Adrenal gland (tissue), 12 donors: ENCODE measurements around the gene NR2F6. TPM values are rescaled to one million over a fixed set of nuclear protein-coding genes. Genes with fewer than 3 reads are reported as not detected.

Source experiments
- DNase-seq, 7 donors: peaks; one replicate each; pipeline ENCODE4 v3.0.0-alpha.2; 2019 to 2020
- H3K27ac ChIP-seq, 5 donors: fragments of 200-600 bp; sonication (generic) in 4 of 5; 1 replicate in 3 of 5; 2 replicates in 2 of 5; pipeline versions ENCODE4 v1.5.1 to v1.8.0; 2016 to 2020; ENCODE audit warnings: mild to moderate bottlenecking in 1 of 5
- H3K27me3 ChIP-seq: fragments of 200-600 bp; 2 replicates; pipeline ENCODE4 v1.8.0; 2021
- H3K36me3 ChIP-seq, 2 donors: fragments of 200-600 bp; replicated peaks in 1 of 2; 1 replicate in 1 of 2; 2 replicates in 1 of 2; pipeline versions ENCODE4 v1.5.1 to v1.8.0; 2018 to 2022
- H3K4me1 ChIP-seq, 2 donors: fragments of 200-600 bp; replicated peaks in 1 of 2; 1 replicate in 1 of 2; 2 replicates in 1 of 2; pipeline versions ENCODE4 v1.5.1 to v1.8.0; 2018 to 2021
- H3K4me3 ChIP-seq, 4 donors: fragments of 200-600 bp; sonication (generic) in 3 of 4; one replicate each; pipeline ENCODE4 v1.5.1; 2016 to 2018
- H3K9me3 ChIP-seq, 3 donors: fragments of 200-600 bp; sonication (generic) in 1 of 3; replicated peaks in 1 of 3; 1 replicate in 2 of 3; 2 replicates in 1 of 3; pipeline versions ENCODE4 v1.5.1 to v1.8.0; 2016 to 2021
- POLR2A ChIP-seq, 2 donors: fragments of 450-650 bp; IDR thresholded peaks; one replicate each; pipeline ENCODE4 v1.6.1; 2017; ENCODE audit warnings: antibody characterized with exemption in 2 of 2, mild to moderate bottlenecking in 2 of 2, moderate library complexity in 1 of 2
- WGBS, 4 donors: extraction: QIAGEN DNeasy Blood & Tissue Kit in 2 of 4; methylation state at CpG; one replicate each; pipeline versions ENCODE4 v1.1.5 to v1.1.7; 2013 to 2017; 5-methylcytosine and 5-hydroxymethylcytosine counted together
- intact Hi-C, 2 donors: fragments of 100-400 bp; cut with DNase I; formaldehyde crosslinking; loops; one replicate each; pipeline versions ENCODE4 v1.14.1 to v1.15.0; 2022 to 2023
- polyA plus RNA-seq, 3 donors: library from polyadenylated mRNA; stranded (reverse); fragments of 200-250 nt in 2 of 3; fragments of 350-450 nt in 1 of 3; fragmentation: Illumina TruSeq in 1 of 3; extraction: RNeasy Lipid Tissue Mini Kit (QIAGEN cat#74804) in 1 of 3; gene quantifications; one replicate each; pipeline ENCODE4 v1.2.3, GENCODE V29; 2013 to 2014
- total RNA-seq, 9 donors: library from RNA; depleted of rRNA in 4 of 9; stranded (reverse); fragments of >200 nt in 4 of 9; fragments of 120-200 nt in 1 of 9; fragmentation: NEBNext Ultra II Directional in 1 of 9; extraction: Animal tissue kit (Norgen Biotek cat#: 25700) in 1 of 9; gene quantifications; one replicate each; pipeline versions ENCODE4 v1.1.0 to v1.2.4, GENCODE V29; 2013 to 2023
- TF ChIP-seq, protein P1 (sequence below), 6 experiments: fragments of 450-650 bp in 4 of 6; fragments of 200-600 bp in 2 of 6; sonication (generic) in 1 of 6; IDR thresholded peaks; 1 replicate in 5 of 6; 2 replicates in 1 of 6; pipeline versions ENCODE4 v1.5.1 to v1.8.0; 2016 to 2021; ENCODE audit warnings: antibody characterized with exemption in 6 of 6, mild to moderate bottlenecking in 2 of 6, moderate library complexity in 1 of 6
- donor health status: healthy with polysubstance abuse.
- donor health status: Bipolar disorder and iron deficiency.
- donor health status: DM: yes; HTN: yes; CAD: no.
- donor health status: DM: no; HTN: no; CAD: no.
- donor health status: DM: no; HTN: no; CAD: no.
- donor health status: DM: yes; HTN: yes; CAD: no.

The NR2F6 gene
- total and polyA plus RNA-seq, 12 donors, result 6.6 to 140 (median 39.8) TPM

DNA sequence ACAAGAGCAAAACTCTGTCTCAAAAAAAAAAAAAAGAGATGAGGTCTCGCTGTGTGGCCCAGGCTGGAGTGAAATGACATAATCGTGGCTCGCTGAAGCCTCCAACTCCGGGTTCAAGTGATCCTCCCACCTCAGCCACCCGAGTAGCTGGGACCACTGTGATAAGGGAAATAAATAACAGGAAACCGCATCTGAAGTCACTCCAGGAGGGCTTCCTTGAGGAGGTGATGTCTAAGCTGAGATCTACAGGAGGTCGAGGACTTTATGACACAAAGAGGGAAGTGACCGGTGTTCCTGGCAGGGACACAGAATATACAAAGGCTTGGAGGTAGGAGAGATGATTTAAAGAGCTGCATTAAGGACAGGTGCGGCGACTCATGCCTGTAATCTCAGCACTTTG, 8.9 kb upstream of the NR2F6 start:
- H3K27ac ChIP-seq, result no peak overlapping the region
- no peaks in the 10 kb centered on the region for H3K4me1 ChIP-seq
- no peaks in the 10 kb centered on the region for H3K36me3 ChIP-seq
- DNase-seq, result no peak
- intact Hi-C loops, result no loop called here
- TF ChIP-seq, protein P1, sequence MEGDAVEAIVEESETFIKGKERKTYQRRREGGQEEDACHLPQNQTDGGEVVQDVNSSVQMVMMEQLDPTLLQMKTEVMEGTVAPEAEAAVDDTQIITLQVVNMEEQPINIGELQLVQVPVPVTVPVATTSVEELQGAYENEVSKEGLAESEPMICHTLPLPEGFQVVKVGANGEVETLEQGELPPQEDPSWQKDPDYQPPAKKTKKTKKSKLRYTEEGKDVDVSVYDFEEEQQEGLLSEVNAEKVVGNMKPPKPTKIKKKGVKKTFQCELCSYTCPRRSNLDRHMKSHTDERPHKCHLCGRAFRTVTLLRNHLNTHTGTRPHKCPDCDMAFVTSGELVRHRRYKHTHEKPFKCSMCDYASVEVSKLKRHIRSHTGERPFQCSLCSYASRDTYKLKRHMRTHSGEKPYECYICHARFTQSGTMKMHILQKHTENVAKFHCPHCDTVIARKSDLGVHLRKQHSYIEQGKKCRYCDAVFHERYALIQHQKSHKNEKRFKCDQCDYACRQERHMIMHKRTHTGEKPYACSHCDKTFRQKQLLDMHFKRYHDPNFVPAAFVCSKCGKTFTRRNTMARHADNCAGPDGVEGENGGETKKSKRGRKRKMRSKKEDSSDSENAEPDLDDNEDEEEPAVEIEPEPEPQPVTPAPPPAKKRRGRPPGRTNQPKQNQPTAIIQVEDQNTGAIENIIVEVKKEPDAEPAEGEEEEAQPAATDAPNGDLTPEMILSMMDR (IDR thresholded peaks at IDR 0.05), result no peak
- TF ChIP-seq POLR2A (IDR thresholded peaks at IDR 0.05), result no peak
- 71 to 86% (median 81%) methylated on average over 9 to 10 of the region's 10 CpGs for WGBS, 4 donors
- H3K9me3 ChIP-seq, result peaks cover 0 to 6% (median 0%) of the 10 kb centered on the region in 3 donors
- H3K27me3 ChIP-seq, result no peaks in the 10 kb centered on the region
- no peak overlapping the region for H3K4me3 ChIP-seq

DNA sequence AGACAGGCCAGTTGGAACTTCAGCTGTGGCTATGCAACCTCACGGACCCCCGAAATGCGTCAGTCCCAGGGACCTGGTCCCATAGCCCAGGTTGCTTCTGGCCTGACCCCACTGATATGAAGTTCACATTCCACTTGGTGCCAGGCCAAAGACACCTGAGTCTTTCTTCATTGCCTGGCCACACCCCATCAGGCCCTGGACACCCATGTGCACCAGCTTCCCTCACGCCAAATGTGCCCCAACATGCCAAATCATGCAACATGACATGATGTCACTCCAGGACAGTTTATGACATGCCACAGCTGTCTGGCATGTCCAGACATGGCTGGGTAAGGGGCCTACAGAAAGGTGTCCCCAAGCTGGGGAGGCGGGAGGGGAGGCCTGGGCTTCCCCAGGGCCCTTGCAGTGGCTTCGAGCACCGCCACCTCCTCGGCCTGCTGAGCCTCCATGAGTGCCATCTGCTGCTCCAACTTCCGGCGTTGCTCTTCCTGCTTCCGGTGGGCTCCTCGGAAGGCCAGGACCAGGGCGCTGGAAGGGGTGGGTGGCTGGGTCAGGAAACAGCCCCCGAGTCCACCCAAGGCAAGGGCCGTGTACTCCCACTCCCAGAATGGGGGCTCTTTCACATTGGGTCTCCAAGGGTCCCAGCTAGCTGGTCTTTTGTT, 4.3 kb upstream of the NR2F6 start:
- Histone ChIP-seq H3K4me3 (no peak overlapping the region), H3K36me3 (no peaks in the 10 kb centered on the region), H3K27me3 (no peaks in the 10 kb centered on the region), H3K4me1 (peaks cover 0 to 10% of the 10 kb centered on the region in 2 donors), H3K9me3 (no peaks in the 10 kb centered on the region), H3K27ac (peak overlapping the region in 1 of 5 donors; percentile 7)
- no peak for TF ChIP-seq POLR2A (IDR thresholded peaks at IDR 0.05)
- TF ChIP-seq, protein P1 (IDR thresholded peaks at IDR 0.05), result no peak
- intact Hi-C loops, result no loop called here
- no peak for DNase-seq
- WGBS, 4 donors, result 79 to 92% (median 89%) methylated on average over 4 to 15 of the region's 15 CpGs

DNA sequence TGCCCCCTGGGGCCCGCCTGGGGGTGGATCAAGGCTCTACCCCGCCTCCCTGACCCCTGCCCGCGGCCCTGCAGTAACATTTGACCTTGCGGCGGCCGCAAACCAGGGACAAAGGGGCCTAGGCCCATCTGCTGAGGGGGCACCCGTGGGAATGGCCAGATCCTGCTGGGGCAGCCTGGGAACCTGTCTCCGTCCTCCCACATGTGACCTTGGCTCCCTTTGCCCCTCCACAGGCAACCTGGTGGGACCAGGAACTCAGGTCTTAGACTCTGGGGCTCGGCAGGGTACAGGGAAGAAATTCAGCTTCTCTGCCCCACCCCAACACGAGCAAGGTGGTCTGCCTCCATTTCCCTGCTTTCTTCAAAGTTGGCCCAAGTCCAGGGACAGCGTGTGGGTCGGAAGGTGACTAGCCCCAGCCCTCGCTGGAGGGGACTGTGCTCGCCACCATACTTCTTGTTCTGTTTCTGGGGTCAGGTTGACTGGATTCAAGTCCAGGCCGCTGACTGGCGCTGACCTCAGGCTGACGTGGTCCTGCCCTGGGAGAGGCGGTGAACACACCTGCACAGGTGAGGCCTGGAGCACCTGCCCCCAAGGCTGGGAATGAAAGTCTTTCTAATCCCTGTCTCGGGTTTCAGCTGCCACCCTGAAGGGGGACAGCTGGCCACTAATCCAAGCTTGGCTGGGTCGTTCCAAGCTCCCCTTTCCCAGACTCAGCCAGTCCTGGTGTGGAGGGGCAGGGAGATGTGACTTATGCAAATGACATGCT, 2.5 kb upstream of the NR2F6 start:
- intact Hi-C loops, result no loop called here
- Histone ChIP-seq H3K4me1 (peaks cover 0 to 14% of the 10 kb centered on the region in 2 donors), H3K27me3 (no peaks in the 10 kb centered on the region), H3K27ac (peak overlapping the region in 1 of 5 donors; percentile 5), H3K9me3 (no peaks in the 10 kb centered on the region), H3K4me3 (no peak overlapping the region), H3K36me3 (no peaks in the 10 kb centered on the region)
- WGBS, 4 donors, result 48 to 77% (median 65%) methylated on average over 6 to 21 of the region's 21 CpGs
- TF ChIP-seq POLR2A (IDR thresholded peaks at IDR 0.05), result no peak
- TF ChIP-seq, protein P1 (IDR thresholded peaks at IDR 0.05), result no peak
- DNase-seq, result no peak

DNA sequence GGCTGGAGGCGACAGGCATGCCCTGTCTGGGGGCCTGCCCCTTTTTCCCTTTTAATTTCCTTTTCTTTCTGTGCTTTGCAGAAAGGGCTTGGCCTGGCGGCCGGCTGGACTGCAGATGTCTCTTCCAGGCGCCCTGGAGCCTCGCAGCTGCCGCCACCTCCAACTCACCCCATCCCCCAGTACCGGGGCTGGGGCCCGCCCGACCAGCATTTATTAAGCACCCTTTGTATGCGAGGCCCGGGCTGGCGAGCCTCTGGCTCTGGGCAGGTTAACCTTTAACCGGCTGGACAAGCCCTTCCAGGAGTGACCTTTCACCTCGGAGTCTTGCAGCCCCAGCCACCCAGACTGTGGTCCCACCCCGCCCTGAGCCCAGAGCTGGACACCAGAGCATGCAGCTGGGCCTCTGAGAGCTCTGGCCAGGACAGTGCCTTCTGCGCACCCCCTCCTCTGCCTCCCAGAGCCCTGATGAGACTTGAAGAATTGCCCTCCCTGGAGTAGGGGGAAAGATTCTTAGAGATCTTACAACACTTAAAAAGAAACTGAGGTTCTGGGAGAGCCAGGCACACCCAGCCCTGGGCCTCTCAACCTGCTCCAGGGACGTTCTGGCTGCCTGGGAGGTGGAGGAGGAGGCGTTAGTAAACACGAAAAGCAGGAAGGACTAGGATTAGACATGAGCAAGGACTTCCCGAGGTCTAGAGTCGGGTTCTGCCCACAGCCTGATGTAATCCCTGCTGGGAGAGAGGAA, 1.1 kb upstream of the NR2F6 start:
- peak overlapping the region in 2 of 4 donors; percentile 19 to 99 for H3K4me3 ChIP-seq
- 14 to 33% (median 25%) methylated on average over 16 to 21 of the region's 21 CpGs for WGBS, 4 donors
- peak in 4 of 7 donors; percentile 32 to 58 (median 45) for DNase-seq
- no peaks in the 10 kb centered on the region for H3K36me3 ChIP-seq
- intact Hi-C loops, result no loop called here
- no peaks in the 10 kb centered on the region for H3K9me3 ChIP-seq
- TF ChIP-seq POLR2A (IDR thresholded peaks at IDR 0.05), result no peak
- TF ChIP-seq, protein P1 (IDR thresholded peaks at IDR 0.05), result no peak
- no peaks in the 10 kb centered on the region for H3K27me3 ChIP-seq
- peak overlapping the region in 4 of 5 donors; percentile 49 to 86 (median 64) for H3K27ac ChIP-seq
- H3K4me1 ChIP-seq, result peaks cover 0 to 22% of the 10 kb centered on the region in 2 donors
